Gastrocnemius medialis (tissue), 4 donors: ENCODE results near the gene DSCAML1. TPM values are rescaled to one million over a fixed set of nuclear protein-coding genes. Genes with fewer than 3 reads are reported as not detected.

ENCODE experiments used
- ATAC-seq, 2 donors: fragments of 150-250 bp; one replicate each; pipeline ENCODE4 v1.9.1; 2016
- DNase-seq, 2 donors: peaks; one replicate each; pipeline ENCODE4 v3.0.0-alpha.2; 2019
- H3K27ac ChIP-seq, 4 donors: fragments of 200-600 bp; sonication (generic); 1 replicate in 1 of 4; 2 replicates in 3 of 4; pipeline ENCODE4 v1.5.1; 2016 to 2018; ENCODE audit warnings: mild to moderate bottlenecking in 2 of 4, moderate library complexity in 1 of 4
- H3K27me3 ChIP-seq, 3 donors: fragments of 200-600 bp; sonication (generic) in 2 of 3; 1 replicate in 1 of 3; 2 replicates in 2 of 3; pipeline versions ENCODE4 v1.5.1 to v1.6.0; 2016 to 2019; ENCODE audit warnings: mild to moderate bottlenecking in 1 of 3, moderate library complexity in 1 of 3
- H3K36me3 ChIP-seq, 2 donors: fragments of 200-600 bp; sonication (generic) in 1 of 2; one replicate each; pipeline ENCODE4 v1.5.1; 2017 to 2018
- H3K4me1 ChIP-seq, 2 donors: fragments of 200-600 bp; sonication (generic) in 1 of 2; one replicate each; pipeline ENCODE4 v1.5.1; 2016 to 2017; ENCODE audit warnings: mild to moderate bottlenecking in 2 of 2
- H3K4me3 ChIP-seq, 4 donors: fragments of 200-600 bp; sonication (generic) in 3 of 4; 1 replicate in 1 of 4; 2 replicates in 3 of 4; pipeline ENCODE4 v1.5.1; 2016 to 2019; ENCODE audit warnings: mild to moderate bottlenecking in 2 of 4
- H3K9me3 ChIP-seq, 3 donors: fragments of 200-600 bp; sonication (generic) in 2 of 3; 1 replicate in 1 of 3; 2 replicates in 2 of 3; pipeline ENCODE4 v1.5.1; 2016 to 2019
- POLR2A ChIP-seq, 2 donors: fragments of 450-650 bp; IDR thresholded peaks; one replicate each; pipeline ENCODE4 v1.6.1; 2017; ENCODE audit warnings: antibody characterized with exemption in 2 of 2, mild to moderate bottlenecking in 2 of 2, moderate library complexity in 2 of 2
- in situ Hi-C, 4 donors: fragments of 200-750 bp; cut with MboI; loops; one replicate each; pipeline versions ENCODE4 v1.15.0 to v1.8.0; 2017; ENCODE audit warnings: low sequenced_read_pairs in 4 of 4
- intact Hi-C: fragments of 100-400 bp; cut with DNase I; formaldehyde crosslinking; loops from one replicate; pipeline ENCODE4 v1.15.1; 2023; ENCODE audit warnings: low total_unique reads
- total RNA-seq, 4 donors: library from RNA; depleted of rRNA; stranded (reverse); fragments of >200 nt; gene quantifications; one replicate each; pipeline versions ENCODE4 v1.1.0 to v1.2.3, GENCODE V29; 2016
- TF ChIP-seq, protein P1 (sequence below), 5 experiments: fragments of 450-650 bp in 3 of 5; fragments of 200-600 bp in 2 of 5; sonication (generic) in 2 of 5; IDR thresholded peaks in 4 of 5; conservative IDR thresholded peaks in 1 of 5; 1 replicate in 4 of 5; 2 replicates in 1 of 5; pipeline ENCODE4 v1.5.1; 2016 to 2019; ENCODE audit warnings: antibody characterized with exemption in 5 of 5, mild to moderate bottlenecking in 3 of 5, moderate library complexity in 3 of 5

Gene DSCAML1
- total RNA-seq, 4 donors from 2014 or later: 0.05 to 0.15 (median 0.07) TPM

DNA sequence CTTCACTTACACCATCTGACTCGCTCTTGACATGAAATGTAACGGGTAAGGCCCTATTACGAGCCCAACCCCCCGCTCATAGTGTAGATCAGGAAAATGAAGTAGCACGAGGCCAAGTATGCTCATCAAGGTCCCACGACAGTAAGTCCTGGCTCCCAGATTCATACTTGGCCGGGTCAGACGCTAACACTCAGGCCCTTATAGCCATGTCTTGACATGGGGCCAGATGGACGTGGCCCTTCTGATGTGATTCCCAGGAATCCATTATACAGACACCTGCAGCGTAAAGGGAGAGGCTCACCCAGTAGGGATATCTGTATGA is 294.3 kb downstream of the DSCAML1 start:
- no peak overlapping the region for H3K4me3 ChIP-seq
- no peaks in the 10 kb centered on the region for H3K36me3 ChIP-seq
- intact Hi-C loops: no loop called here
- ATAC-seq: no peak
- DNase-seq: no peak
- no peaks in the 10 kb centered on the region for H3K9me3 ChIP-seq
- no peaks in the 10 kb centered on the region for H3K4me1 ChIP-seq
- TF ChIP-seq POLR2A (IDR thresholded peaks at IDR 0.05): no peak
- TF ChIP-seq, protein P1, sequence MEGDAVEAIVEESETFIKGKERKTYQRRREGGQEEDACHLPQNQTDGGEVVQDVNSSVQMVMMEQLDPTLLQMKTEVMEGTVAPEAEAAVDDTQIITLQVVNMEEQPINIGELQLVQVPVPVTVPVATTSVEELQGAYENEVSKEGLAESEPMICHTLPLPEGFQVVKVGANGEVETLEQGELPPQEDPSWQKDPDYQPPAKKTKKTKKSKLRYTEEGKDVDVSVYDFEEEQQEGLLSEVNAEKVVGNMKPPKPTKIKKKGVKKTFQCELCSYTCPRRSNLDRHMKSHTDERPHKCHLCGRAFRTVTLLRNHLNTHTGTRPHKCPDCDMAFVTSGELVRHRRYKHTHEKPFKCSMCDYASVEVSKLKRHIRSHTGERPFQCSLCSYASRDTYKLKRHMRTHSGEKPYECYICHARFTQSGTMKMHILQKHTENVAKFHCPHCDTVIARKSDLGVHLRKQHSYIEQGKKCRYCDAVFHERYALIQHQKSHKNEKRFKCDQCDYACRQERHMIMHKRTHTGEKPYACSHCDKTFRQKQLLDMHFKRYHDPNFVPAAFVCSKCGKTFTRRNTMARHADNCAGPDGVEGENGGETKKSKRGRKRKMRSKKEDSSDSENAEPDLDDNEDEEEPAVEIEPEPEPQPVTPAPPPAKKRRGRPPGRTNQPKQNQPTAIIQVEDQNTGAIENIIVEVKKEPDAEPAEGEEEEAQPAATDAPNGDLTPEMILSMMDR (IDR thresholded peaks at IDR 0.05 in 4 of 5, conservative IDR thresholded peaks at IDR 0.05 in 1 of 5): no peak
- H3K27ac ChIP-seq: no peak overlapping the region
- no peaks in the 10 kb centered on the region for H3K27me3 ChIP-seq
- in situ Hi-C loops: no loop called here

DNA sequence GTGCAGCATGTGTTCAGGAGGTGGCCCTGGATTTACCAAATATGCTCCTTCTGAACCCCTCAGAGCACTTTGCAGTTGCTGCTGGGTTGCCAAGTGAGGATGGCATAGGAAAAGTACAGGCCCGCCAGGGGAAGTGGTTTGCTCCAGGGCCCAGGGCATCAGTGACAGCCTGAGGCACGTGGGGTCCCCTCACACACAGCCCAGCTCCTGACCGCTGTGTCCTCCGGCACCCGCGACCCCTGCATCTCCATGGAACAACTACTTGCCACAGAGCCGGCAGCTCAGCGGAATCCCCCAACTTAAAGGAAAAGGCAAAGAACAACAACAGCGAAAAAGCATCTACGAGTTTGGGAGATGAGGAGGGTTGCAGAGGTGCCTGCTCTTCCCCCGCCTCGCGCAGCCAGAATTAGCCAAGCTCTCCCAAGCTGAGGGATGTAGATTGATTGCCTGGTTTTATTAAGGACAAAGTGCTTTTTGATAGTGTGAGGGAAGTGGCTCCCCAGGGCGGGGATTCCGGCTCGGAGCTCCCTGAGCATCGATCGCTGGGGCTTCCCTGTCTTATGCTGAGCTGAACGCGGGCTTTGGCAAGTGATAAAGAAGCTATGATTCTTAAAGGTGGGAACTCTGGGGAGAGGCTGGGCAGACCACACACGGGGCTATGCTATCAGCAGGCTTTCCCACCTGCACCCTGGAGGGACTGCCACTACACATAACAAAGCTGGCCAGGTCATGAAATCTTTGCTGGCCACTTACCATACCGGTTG is 294.8 kb downstream of the DSCAML1 start:
- H3K27me3 ChIP-seq: no peaks in the 10 kb centered on the region

DNA sequence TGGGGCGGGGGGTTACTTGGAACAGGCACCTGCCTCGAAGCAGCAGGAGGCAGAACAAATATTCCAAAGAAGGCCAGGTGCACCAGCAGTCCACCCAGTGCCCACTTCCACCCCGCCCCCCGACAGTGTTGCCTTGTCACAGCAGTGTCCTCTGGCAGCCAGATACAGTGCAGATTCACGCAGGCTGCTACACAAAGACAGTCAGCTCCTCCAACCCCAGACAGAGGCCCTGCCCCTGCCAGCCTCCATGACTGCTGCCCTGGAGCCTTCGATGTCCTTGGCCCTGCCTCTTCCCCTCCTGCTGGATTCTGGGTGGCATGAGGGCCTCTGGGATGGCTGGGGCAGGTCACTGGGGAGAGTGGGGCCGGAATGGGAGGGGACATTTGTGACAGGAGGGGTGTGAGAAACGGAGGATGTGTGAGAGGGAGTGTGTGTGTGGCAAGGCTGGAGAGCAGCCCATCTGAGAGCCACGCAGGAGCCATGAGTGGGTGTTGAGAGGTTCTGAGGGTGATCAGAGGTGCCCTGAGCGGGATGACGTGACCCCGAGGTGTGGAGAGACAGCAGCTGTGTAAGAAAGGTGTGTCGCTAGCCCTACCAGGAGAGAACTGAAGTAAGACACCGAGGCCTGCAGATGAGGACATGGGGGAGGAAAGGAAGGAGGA is 295.6 kb downstream of the DSCAML1 start:
- no peaks in the 10 kb centered on the region for H3K36me3 ChIP-seq
- H3K27ac ChIP-seq: no peak overlapping the region
- ATAC-seq: no peak
- TF ChIP-seq POLR2A (IDR thresholded peaks at IDR 0.05): no peak
- TF ChIP-seq, protein P1 (IDR thresholded peaks at IDR 0.05 in 4 of 5, conservative IDR thresholded peaks at IDR 0.05 in 1 of 5): no peak
- DNase-seq: no peak
- intact Hi-C loops: no loop called here
- H3K9me3 ChIP-seq: no peaks in the 10 kb centered on the region
- no peak overlapping the region for H3K4me3 ChIP-seq
- in situ Hi-C loops: no loop called here
- H3K4me1 ChIP-seq: no peaks in the 10 kb centered on the region
- H3K27me3 ChIP-seq: no peaks in the 10 kb centered on the region

More for the DNA sequence above, 294.8 kb downstream of the DSCAML1 start:
- no peak for ATAC-seq
- no peaks in the 10 kb centered on the region for H3K4me1 ChIP-seq
- H3K9me3 ChIP-seq: no peaks in the 10 kb centered on the region
- no peak overlapping the region for H3K27ac ChIP-seq
- H3K36me3 ChIP-seq: no peaks in the 10 kb centered on the region
- in situ Hi-C loops (no loop called here), intact Hi-C loops (no loop called here)
- no peak for DNase-seq
- no peak overlapping the region for H3K4me3 ChIP-seq
- TF ChIP-seq, protein P1 (IDR thresholded peaks at IDR 0.05 in 4 of 5, conservative IDR thresholded peaks at IDR 0.05 in 1 of 5): no peak
- no peak for TF ChIP-seq POLR2A (IDR thresholded peaks at IDR 0.05)

DNA sequence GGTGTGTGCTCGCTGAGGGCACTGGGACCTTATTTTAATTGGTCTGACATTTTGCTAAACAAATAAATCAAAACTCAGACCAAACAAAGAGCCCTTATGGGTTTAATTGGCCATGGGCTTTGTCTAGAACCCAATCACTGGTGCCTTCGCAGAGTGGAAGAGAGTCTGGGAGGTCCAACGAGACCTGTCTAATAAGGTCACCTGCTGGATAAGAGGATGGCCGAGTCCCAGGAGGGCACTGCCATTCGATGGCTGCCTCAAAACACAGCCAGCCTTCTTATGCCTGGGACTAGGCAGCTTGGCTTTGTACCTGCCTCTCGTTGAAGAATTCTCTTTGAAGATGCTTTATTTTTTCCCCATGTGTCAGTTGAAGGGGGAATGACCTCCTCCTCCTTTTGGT is 298.2 kb downstream of the DSCAML1 start:
- ATAC-seq (no peak), DNase-seq (no peak)
- TF ChIP-seq, protein P1 (IDR thresholded peaks at IDR 0.05 in 4 of 5, conservative IDR thresholded peaks at IDR 0.05 in 1 of 5): no peak
- no peak for TF ChIP-seq POLR2A (IDR thresholded peaks at IDR 0.05)
- no peak overlapping the region for H3K27ac ChIP-seq
- no peaks in the 10 kb centered on the region for H3K36me3 ChIP-seq
- no peaks in the 10 kb centered on the region for H3K27me3 ChIP-seq
- H3K4me3 ChIP-seq: no peak overlapping the region
- no peaks in the 10 kb centered on the region for H3K9me3 ChIP-seq
- in situ Hi-C loops (no loop called here), intact Hi-C loops (no loop called here)
- H3K4me1 ChIP-seq: no peaks in the 10 kb centered on the region
